ENCODE results near the gene WNT7A.

The WNT7A gene

DNA sequence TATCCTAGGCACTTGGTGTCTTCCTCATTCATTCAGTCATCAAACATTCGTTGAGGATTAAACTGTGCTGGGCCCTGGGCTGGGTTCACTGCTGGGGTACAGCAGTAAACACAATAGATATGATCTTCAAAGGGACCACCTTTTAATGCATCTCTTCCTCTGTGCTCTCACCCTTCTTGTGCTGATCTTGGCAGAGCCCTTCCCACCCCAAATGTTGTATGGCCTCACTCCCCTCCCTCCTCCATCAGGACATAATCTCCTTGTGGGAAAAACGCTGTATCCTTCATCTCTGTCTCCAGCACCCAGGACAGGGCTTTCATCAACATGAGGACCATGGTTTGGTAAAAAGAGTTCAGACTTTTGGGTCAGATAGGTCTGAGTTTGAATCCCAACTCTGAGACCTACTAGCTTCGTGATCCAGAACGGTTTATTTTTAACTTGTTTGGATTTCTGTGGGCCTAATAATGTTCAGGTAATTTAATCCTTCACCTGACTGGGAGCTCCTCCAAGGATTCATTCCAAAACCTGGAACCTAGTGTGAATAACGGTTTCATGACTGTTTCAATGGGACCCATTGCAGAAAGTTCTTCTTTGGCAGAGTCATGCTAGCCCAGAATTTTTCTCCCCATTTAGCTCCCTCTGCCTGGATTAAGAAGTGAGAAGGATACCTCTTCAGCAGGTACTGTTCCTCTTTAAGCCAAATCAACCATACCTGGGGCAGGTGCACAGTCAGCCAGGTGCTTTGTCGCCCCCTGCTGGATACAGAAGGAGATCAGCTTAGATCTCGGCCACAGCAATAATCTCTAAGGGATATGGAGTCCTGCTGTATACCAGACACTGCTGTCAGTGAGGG lies 5.2 kb upstream of the WNT7A start:
- TF ChIP-seq, protein P1, sequence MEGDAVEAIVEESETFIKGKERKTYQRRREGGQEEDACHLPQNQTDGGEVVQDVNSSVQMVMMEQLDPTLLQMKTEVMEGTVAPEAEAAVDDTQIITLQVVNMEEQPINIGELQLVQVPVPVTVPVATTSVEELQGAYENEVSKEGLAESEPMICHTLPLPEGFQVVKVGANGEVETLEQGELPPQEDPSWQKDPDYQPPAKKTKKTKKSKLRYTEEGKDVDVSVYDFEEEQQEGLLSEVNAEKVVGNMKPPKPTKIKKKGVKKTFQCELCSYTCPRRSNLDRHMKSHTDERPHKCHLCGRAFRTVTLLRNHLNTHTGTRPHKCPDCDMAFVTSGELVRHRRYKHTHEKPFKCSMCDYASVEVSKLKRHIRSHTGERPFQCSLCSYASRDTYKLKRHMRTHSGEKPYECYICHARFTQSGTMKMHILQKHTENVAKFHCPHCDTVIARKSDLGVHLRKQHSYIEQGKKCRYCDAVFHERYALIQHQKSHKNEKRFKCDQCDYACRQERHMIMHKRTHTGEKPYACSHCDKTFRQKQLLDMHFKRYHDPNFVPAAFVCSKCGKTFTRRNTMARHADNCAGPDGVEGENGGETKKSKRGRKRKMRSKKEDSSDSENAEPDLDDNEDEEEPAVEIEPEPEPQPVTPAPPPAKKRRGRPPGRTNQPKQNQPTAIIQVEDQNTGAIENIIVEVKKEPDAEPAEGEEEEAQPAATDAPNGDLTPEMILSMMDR (IDR thresholded peaks at IDR 0.05; ENCODE audit: insufficient read depth, low read depth, low read length, missing control alignments) = peak; percentile 83
- peak; percentile 55 for DNase-seq (ENCODE audit: low read depth)
- H3K4me3 ChIP-seq (ENCODE audit: low read depth, low read length) = no peak overlapping the region

DNA sequence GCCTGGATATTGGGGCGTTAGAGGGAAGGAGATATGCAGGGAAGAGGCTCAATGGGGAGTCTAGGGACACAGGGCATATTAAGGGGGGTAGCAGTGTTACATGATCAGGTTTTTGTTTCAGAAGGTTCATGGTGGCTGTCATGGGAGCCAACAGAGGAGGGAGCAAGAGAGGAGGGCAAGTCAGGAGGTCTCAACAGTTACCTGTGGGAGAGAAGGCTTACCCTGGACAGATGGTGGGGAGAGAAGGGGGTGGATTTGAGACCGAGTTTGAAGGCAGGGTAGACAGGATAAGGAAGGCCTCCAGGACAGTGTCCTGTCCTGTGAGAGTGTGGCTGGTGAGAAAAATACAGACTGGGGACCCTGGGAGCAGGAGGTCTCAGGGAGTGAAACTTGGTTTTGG lies 3.8 kb upstream of the WNT7A start:
- TF ChIP-seq, protein P1 (IDR thresholded peaks at IDR 0.05; ENCODE audit: insufficient read depth, low read depth, low read length, missing control alignments) = no peak
- DNase-seq (ENCODE audit: low read depth) = no peak
- no peak overlapping the region for H3K4me3 ChIP-seq (ENCODE audit: low read depth, low read length)

DNA sequence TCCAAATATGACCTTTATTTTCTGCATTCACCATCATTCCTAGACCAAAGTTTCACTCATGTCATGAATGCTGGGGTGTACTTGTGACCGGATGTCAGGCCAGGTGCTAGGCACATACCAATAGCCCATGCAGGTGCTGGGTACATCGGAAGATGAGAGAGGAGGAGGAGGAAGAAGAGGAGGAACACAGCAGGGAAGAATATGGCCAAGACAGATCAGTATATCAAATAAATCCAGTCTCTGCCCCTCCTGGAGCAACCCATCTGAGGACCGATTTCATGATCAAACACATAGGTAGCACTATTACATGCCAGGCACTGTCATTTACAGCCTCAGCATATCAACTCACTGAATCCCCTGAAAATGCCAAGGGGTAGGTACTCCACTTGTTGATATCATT lies 3.0 kb upstream of the WNT7A start:
- no peak for DNase-seq (ENCODE audit: low read depth)
- TF ChIP-seq, protein P1 (IDR thresholded peaks at IDR 0.05; ENCODE audit: insufficient read depth, low read depth, low read length, missing control alignments) = no peak
- no peak overlapping the region for H3K4me3 ChIP-seq (ENCODE audit: low read depth, low read length)

DNA sequence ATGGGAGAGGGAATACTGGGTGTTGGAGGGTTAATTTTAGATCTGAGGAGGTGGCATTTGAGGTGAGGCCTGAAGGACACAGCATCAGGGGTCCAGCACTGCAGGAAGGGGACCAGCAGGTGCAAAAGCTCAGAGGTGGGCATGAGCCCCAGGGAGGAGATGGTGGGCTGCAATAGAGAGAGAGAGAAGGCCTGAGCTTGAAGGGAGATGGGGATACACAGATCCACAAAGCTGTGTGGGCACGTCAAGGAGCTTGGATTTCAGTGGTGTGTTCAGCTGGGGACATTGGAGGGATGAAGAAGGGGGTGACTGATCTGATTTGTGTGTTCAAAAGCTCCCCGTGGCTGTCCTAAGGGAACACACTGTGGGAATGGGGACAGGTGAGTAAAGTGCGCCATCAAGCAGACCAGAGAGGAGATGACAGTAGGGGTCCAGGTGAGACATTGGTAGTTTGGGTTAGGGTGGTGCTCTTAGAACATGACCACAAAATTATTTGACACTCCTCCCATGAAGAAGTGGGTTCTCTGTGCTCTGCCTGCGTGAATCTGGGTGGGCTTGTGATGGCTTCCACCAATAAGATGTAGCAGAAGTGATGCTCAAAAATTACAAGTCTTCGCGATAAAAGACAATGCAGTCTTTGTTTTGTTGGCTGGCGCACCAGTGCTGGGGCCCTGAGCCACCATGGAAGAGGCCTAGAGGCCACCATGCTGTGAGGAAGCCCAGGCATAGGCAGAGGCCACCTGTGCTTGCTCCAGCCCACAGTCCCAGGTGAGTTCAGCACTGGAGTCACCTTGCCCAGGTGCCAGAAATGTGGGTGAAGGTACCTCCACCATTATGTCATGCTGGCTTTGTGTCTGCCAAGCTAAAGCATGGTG lies 1.9 kb upstream of the WNT7A start:
- no peak for DNase-seq (ENCODE audit: low read depth)
- no peak overlapping the region for H3K4me3 ChIP-seq (ENCODE audit: low read depth, low read length)
- TF ChIP-seq, protein P1 (IDR thresholded peaks at IDR 0.05; ENCODE audit: insufficient read depth, low read depth, low read length, missing control alignments) = no peak

DNA sequence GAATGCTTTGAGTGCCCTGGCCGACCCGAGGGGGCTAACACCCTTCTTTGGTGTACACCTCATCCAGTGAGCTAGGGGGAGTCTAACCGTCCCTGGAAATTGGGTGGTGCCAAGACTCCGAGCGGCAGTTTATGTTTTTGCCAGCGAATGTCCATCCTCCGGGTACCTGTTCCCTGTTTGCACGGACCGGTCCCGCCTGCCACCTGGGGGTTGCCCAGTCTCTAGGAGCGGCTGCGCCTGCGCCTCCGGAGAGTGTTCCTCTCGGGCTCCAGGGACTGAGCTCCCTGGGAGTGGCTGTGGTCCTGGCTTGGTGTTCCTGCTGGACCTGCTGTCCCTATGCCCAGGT lies 913 bp upstream of the WNT7A start:
- DNase-seq (ENCODE audit: low read depth) = no peak
- TF ChIP-seq, protein P1 (IDR thresholded peaks at IDR 0.05; ENCODE audit: insufficient read depth, low read depth, low read length, missing control alignments) = no peak
- H3K4me3 ChIP-seq (ENCODE audit: low read depth, low read length) = no peak overlapping the region

DNA sequence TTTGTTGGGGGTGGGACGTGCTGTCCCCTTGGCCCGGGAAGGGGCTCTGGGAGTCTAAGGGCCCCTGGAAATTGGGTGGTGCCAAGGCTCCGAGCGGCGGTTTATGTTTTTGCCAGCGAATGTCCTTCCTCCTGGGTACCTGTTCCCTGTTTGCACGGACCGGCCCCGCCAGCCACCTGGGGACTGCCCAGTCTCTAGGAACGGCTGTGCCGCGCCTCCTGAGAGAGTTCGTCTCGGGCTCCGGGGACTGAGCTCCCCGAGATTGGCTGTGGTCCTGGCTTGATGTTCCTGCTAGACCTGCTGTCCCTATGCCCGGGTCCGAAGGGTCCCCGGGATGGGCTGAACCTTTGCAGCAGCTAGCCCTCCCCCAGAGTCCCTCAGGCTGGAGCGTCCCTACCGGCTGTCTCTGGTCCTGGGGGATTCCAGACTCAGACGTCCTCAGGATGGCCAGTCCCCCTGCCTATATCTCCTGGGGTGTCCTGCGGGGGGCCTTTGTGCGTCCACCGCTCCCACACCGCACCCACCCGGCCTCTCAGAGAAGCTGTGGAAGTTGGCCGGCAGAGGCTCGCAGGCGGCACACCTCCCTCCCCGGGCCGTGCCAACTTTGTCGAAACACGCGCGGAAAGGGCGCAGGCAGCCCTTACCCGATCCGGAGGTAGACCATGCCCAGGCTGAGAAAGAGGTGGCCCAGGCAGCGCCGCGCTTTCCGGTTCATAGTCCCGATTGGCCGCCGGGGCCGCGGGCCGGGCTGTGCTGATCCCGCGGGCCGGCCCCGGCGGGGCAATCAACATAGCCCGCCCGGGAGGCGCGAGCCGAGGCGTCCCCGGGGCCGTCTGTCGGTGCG lies 547 bp downstream of the WNT7A start:
- no peak for DNase-seq (ENCODE audit: low read depth)
- H3K4me3 ChIP-seq (ENCODE audit: low read depth, low read length) = no peak overlapping the region
- TF ChIP-seq, protein P1 (IDR thresholded peaks at IDR 0.05; ENCODE audit: insufficient read depth, low read depth, low read length, missing control alignments) = no peak
